RCC 7860 (cell line): ENCODE results near the gene GALNT1.

Source experiments
- DNase-seq: peaks from one replicate; pipeline ENCODE4 v3.0.0-alpha.2; 2015; ENCODE audit warnings: low spot score
- FAIRE-seq: peaks from 2 replicates; lab custom pipeline; 2012; peaks lifted over from hg19 to GRCh38; lab: Jason Lieb, UNC

GALNT1 gene

GRCh38 chr18:35581898-35582641 is 530 bp downstream of the GALNT1 start:
- FAIRE-seq (no peak), DNase-seq (no peak)

DNA sequence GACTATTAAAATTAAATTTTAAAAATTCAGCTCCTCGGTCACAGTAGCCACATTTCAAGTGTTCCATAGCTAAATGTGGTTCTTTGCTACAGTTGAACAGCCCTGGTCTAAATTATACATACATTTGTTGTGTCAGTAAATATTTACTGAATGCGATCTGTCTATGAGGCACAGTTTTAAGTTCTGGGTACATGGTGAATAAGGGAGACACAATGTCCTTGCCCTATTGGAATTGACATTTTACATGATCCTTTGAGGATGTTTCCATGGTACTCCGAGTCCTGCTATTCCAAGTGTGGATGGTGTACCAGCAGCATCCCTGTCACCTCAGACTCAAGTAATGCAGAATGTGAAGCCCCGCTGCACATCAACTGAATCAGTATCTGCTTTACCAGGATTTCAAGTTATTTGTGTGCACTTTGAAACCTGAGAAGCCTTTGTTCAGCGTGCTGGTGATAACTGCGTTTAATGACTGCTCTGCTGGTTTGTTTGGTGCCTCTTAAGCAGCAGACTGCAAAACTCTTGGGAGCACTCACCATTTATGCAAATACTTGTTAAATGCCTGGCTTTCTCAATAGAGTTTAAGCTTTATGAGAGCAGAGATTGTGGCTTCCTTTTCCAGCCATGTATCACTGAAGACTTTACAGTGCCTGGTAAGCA is 1.5 kb downstream of the GALNT1 start:
- no peak for DNase-seq
- FAIRE-seq, result no peak

- FAIRE-seq, result no peak
- DNase-seq, result no peak
These were observed 3.2 kb downstream of the GALNT1 start for GRCh38 chr18:35584735-35585134.

- FAIRE-seq (no peak), DNase-seq (no peak)
These were observed 4.1 kb downstream of the GALNT1 start for GRCh38 chr18:35585608-35586007.

- FAIRE-seq, result no peak
These were observed 6.6 kb downstream of the GALNT1 start for GRCh38 chr18:35588122-35588521.

DNA sequence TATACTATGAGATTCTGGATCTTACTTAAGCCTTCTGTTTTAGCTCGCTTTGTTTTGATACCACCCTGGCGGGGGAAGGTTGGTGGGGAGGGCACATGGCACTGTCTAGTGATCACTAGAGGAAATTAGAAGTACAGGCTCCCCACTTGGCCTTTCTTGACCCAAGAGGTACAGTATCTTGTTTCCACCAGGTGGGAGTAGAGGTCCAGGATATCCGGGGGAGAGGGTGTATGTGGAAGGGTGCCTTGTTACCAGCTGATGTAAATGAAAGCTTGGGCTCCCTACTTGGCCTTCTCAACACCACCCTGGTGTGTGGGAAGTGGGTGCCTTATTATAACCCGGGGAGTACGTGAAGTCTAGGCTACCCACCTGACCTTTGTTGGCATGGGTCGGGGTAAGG is 7.5 kb downstream of the GALNT1 start:
- no peak for DNase-seq
- no peak for FAIRE-seq

More at GRCh38 chr18:35588122-35588521, 6.6 kb downstream of the GALNT1 start:
- DNase-seq, result no peak

- FAIRE-seq, result no peak
- no peak for DNase-seq
These were observed 8.0 kb downstream of the GALNT1 start for GRCh38 chr18:35589546-35589945.

DNA sequence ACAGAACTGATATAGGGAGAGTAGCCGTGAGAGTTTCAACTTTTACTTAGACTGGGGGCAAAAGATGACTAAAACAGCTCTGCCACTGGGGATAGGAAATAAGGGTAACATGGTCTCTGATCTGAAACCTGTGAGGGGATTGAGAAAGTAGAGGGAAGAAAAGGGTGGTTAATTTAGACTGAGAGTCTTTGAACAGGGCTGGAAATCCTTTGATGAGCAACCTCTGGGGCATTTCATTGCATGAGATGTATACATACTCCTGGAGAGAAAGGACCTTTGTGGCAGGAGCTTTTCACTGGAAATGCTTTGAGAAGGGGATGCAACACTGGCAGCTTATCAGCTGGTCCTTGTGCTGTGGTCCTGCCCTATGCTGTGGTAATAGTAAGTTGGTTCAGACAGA is 9.4 kb downstream of the GALNT1 start:
- FAIRE-seq (no peak), DNase-seq (no peak)

DNA sequence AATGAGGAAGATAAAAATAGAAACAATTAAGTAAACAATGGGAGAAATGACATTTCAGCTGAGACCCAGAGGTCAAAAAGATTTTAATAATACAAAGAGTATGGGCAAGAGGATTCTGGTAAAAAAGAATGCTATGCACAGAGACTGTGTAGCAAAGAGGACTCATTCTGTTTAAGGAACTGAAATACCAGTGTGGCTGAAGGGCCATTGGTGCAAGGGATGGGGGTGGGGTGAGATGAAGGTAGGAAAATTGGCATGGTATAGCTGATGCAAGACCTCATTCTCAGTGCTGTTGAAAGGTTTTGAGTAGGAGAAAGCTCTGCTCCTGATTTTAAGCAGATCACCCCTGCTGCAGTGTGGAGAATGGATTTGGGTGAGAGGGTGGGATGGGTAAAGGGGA is 10.8 kb downstream of the GALNT1 start:
- no peak for DNase-seq
- FAIRE-seq, result no peak

DNA sequence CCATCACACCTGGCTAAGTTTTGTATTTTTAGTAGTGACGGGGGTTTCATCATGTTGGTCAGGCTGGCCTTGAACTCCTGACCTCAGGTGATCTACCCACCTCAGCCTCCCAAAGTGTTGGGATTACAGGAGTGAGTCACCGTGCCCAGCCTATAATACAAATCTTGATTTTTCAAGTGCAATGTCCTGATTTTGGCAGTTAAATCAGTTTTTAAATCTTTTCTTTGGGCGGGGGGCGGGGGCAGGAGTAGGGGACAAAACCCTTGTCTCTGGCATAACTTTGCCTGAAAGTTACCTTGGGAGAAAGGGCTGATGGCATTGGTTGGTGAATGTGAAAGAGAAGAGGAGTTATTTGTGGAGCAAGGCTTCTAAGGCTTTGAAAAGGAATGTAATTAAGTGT is 12.3 kb downstream of the GALNT1 start:
- no peak for FAIRE-seq

GRCh38 chr18:35597758-35598157 is 16.2 kb downstream of the GALNT1 start:
- FAIRE-seq (no peak), DNase-seq (no peak)

More for the DNA sequence above, 12.3 kb downstream of the GALNT1 start:
- no peak for DNase-seq

DNA sequence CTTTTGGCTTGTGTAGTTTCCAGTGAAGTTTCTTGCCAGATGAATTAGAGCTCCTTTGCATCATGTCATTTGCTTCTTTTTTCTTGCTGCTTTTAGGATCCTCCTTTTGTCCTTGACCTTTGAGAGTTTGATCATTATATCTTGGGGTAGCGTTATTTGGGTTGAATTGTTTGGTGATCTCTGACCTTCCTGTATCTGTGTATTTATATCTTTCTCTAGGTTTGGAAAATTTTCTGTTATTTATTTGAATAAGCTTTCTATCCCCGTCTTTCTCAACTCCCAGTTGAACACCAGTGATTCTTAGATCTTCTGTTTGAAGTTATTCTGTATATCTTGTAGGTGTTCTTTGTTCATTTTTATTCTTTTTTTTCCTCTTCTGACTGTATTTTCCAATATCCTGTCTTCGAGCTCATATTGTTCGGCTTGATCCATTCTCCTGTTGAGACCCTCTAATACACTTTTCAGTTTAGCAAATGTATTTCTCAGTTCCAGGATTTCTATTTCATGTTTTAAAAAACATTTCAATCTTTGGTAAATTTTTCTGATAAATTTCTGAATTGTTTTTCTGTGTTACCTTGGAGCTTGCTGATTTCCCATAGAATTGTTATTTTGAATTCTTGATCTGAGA is 20.8 kb downstream of the GALNT1 start:
- DNase-seq (no peak), FAIRE-seq (no peak)

GRCh38 chr18:35603008-35603407 is 21.5 kb downstream of the GALNT1 start:
- DNase-seq (no peak), FAIRE-seq (no peak)

DNA sequence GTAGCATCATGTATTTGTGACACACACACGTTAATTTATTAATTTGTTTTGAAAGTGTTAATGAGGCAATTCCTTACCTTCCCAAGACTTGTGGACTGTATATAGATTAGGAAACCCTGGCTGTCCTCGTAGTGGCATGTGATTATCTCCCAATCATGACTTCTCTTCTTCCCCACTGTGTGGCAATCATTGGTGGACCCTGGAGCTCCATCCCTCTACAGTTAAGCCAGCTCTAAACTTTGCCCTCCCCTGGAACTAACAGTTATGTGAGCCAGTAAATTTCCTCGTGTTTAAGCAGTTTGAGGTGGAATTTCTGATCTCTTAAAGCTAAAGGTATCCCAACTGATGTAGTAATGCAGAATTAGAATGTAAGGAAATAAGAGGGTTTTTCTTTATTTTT is 22.0 kb downstream of the GALNT1 start:
- no peak for DNase-seq
- FAIRE-seq, result no peak

DNA sequence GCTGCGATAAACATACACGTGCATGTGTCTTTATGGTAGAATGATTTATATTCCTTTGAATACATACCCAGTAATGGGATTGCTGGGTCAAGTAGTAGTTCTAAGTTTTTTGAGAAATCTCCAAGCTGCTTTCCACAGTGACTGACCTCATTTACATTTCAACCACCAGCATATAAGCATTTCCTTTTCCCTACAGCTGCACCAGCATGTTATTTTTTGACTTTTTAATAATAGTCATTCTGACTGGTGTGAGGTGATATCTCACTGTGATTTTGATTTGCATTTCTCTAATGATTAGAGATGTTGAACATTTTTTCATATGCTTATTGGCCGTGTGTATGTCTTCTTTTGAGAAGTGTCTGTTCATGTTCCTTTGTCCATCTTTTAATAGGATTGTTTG is 22.8 kb downstream of the GALNT1 start:
- FAIRE-seq (no peak), DNase-seq (no peak)

GRCh38 chr18:35605686-35606417 is 24.3 kb downstream of the GALNT1 start:
- DNase-seq (no peak), FAIRE-seq (no peak)

DNA sequence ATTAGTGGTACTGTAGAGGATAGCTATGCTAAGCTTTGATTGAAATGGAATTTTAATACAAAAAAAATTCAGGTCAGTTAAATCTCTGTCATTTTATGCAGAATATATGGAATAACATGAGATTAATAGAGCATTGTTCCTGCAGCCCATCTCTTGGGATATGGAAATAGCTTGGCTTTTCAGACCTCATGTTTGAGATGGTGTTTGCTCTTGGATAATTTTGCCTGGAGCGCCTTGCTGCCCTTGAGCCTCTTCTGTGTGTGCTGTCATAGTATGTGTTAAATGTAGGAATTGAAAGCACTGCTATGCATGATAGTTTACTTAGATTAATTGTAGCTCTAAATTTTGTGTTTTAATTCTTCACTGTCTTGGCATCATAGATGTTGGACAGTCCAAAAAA is 27.7 kb downstream of the GALNT1 start:
- no peak for FAIRE-seq
- DNase-seq, result no peak

GRCh38 chr18:35610089-35610488 is 28.5 kb downstream of the GALNT1 start:
- no peak for FAIRE-seq
- DNase-seq, result no peak

DNA sequence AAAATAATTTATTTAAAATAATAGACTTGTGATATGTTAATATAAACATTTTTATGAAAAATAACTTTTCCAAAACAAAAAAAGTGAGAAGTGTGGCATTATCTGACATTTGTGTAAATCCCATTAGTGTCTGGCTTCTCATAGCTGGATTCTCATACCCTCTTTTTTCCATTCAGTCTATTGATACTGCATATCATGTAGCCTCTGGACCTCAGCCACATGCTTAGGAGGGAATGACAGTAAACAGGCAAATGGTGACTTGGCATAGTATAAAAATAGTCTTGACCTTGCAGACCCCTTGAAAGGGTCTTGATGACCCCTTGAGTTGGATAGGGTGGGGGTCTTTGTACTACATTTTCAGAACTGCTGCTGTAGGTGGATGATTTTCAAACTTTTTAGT is 29.2 kb downstream of the GALNT1 start:
- FAIRE-seq (no peak), DNase-seq (no peak)

DNA sequence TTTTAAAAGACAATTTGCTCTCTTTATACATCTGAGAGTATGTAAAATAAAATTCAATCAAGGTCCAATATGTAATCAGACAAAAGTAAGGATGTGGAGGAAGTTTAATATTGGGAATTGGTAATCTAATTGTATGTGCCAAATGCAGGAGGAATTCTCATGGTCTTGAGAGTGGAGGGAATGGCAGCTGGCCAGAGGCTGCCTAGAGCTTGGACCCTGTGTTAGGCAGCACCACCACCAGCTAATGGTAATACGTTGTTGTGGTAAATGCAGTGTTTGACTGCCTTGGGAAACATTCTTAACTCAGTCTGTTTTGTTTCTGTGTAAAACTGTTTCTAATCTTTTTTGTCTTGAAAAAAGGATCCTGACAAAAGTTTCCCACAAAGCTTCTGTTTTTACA is 30.0 kb downstream of the GALNT1 start:
- FAIRE-seq (no peak), DNase-seq (no peak)

DNA sequence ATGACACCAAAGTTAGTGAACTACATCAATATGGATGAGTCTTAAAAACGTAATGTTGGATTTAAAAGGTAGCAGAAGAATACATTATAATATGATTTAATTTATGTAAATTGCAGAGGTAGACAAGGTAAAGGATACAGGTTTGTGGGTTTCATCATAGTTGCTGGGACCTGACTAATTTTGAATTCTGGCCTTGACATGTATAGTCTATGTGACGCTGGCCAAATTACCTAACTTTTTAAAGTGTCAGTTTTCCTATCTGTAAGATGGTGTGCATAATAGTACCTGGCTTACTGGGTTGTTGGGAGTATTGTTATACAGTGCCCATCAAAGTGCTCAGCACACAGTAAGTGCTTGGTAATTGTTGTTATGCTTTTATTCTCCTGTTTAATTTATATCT is 34.5 kb downstream of the GALNT1 start:
- FAIRE-seq (no peak), DNase-seq (no peak)
